Measurements from ENCODE around the gene PFAS. TPM values are rescaled to one million over a fixed set of nuclear protein-coding genes. Genes with fewer than 3 reads are reported as not detected.

PFAS gene
- total and polyA plus RNA-seq, 3 donors from 2014 or later = 17.6 to 40.5 (median 33.3) TPM

DNA sequence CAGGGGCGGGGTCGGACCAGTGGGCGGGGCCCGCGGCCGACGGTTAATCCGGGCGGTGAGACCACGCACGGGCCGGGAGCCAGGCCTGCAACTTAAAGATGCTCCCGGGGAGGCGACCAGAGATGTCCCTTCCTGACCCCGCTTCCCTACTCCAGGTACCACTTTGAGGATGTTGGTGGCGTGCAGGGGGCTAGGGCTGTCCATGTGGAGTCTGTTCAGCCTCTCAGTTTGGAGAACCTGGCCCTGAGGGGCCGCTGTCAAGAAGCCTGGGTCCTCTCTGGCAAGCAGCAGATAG is 40.0 kb downstream of the PFAS start:
- DNase-seq = no peak
- no peaks in the 10 kb centered on the region for H3K9me3 ChIP-seq
- 0 to 3% methylated on average over 1 to 14 of the region's 17 CpGs for WGBS, 2 donors
- peaks cover 7% of the 10 kb centered on the region for H3K4me1 ChIP-seq
- peak overlapping the region; percentile 90 to 93 for H3K27ac ChIP-seq
- no peak for TF ChIP-seq POLR2A (IDR thresholded peaks at IDR 0.05)
- intact Hi-C loops (cut with DNase I; ENCODE audit: low total_unique reads) = no loop called here
- H3K36me3 ChIP-seq (ENCODE audit: low read depth, missing control alignments) = no peaks in the 10 kb centered on the region
- no peaks in the 10 kb centered on the region for H3K27me3 ChIP-seq
- peak overlapping the region; percentile 81 to 95 for H3K4me3 ChIP-seq

DNA sequence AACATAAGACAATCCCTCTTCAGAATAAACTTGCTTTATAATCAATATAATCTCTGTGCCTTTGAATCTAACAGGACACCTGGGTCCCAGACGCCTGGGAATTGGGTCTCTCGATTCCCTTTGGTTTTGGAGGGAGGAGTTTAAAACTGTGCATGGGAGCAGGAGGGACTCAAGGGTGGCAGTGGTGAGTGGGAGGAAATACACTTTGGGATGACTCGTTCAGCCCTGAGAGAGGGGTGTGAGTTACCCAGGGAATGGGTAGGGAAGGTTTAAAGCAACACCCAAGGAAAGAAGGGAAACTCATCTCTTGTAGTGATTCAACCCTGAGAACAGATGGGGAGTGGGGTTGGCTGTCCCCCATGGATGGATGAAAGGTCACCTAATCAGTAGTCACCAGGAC is 41.0 kb downstream of the PFAS start:
- WGBS, 2 donors = 41 to 48% methylated on average over 3 of the region's 3 CpGs
- Histone ChIP-seq H3K4me3 (no peak overlapping the region), H3K27me3 (no peaks in the 10 kb centered on the region), H3K4me1 (peaks cover 7% of the 10 kb centered on the region), H3K36me3 (ENCODE audit: low read depth, missing control alignments) (no peaks in the 10 kb centered on the region), H3K9me3 (no peaks in the 10 kb centered on the region), H3K27ac (no peak overlapping the region)
- TF ChIP-seq, protein P1, sequence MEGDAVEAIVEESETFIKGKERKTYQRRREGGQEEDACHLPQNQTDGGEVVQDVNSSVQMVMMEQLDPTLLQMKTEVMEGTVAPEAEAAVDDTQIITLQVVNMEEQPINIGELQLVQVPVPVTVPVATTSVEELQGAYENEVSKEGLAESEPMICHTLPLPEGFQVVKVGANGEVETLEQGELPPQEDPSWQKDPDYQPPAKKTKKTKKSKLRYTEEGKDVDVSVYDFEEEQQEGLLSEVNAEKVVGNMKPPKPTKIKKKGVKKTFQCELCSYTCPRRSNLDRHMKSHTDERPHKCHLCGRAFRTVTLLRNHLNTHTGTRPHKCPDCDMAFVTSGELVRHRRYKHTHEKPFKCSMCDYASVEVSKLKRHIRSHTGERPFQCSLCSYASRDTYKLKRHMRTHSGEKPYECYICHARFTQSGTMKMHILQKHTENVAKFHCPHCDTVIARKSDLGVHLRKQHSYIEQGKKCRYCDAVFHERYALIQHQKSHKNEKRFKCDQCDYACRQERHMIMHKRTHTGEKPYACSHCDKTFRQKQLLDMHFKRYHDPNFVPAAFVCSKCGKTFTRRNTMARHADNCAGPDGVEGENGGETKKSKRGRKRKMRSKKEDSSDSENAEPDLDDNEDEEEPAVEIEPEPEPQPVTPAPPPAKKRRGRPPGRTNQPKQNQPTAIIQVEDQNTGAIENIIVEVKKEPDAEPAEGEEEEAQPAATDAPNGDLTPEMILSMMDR (IDR thresholded peaks at IDR 0.05) = no peak
- TF ChIP-seq POLR2A (IDR thresholded peaks at IDR 0.05) = no peak
- no peak for DNase-seq
- intact Hi-C loops (cut with DNase I; ENCODE audit: low total_unique reads) = no loop called here

DNA sequence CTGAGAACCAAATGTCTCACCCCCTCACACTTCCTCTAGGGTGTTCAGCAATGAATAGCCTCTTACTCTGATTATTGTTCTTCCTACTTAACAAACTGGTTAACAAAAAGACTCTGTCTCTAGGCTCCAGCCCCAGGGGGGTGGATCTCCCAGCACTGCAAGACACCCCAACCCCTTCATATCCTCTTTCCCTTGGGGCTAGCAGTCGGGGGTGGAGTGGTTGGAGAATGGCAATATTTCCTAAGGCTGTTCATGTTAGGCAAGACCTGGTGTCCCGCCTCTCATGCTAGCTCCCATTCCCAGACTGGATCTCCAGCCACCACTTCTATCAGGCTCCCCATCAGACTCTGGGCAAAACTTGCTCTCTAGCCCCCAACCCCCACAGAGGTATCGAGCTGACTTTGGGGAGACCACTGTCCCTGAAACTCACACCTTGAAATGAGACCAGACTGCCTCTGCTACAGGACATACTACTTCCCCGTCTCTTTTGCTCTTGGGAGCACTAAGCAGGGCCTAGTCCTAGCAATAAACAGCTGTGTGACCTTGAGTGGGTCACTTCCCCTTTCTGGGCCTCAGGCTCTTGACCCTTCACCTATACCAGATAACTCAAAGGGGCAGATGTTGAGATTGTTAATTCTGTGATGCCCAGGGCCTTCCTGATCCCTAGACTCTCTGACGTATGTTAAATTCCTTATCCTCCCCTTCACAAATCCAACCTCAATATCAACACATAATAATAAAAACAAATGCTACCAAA is 43.7 kb downstream of the PFAS start:
- DNase-seq = no peak
- TF ChIP-seq, protein P1 (IDR thresholded peaks at IDR 0.05) = no peak
- no peak for TF ChIP-seq POLR2A (IDR thresholded peaks at IDR 0.05)
- intact Hi-C loops (cut with DNase I; ENCODE audit: low total_unique reads) = no loop called here
- no peaks in the 10 kb centered on the region for H3K9me3 ChIP-seq
- H3K27ac ChIP-seq = no peak overlapping the region
- no peaks in the 10 kb centered on the region for H3K36me3 ChIP-seq (ENCODE audit: low read depth, missing control alignments)
- H3K4me3 ChIP-seq = no peak overlapping the region
- no peaks in the 10 kb centered on the region for H3K27me3 ChIP-seq
- WGBS, 2 donors = 76 to 85% methylated on average over 5 of the region's 5 CpGs
- H3K4me1 ChIP-seq = peaks cover 7% of the 10 kb centered on the region

DNA sequence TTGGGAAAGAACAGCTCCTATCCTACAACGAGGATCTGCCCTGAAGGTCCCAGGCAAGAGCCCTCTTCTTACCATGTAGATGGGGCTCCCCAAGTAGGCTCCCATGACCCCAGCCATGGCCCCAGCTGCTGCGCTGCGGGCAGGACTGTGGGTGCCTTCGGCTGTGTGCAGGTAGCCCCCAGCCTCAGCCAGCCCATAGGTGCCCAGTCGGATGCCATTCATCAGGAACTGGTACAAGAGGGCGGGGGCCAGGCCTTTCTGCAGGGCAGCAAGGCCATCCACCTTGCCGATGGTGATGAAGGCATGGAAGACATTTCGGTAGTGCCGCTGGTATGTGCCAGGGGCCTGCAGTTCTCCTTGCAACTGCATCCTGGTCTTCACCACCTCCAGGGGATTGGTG is 45.3 kb downstream of the PFAS start:
- TF ChIP-seq POLR2A (IDR thresholded peaks at IDR 0.05) = no peak
- TF ChIP-seq, protein P1 (IDR thresholded peaks at IDR 0.05) = no peak
- Histone ChIP-seq H3K9me3 (no peaks in the 10 kb centered on the region), H3K4me3 (no peak overlapping the region), H3K4me1 (peaks cover 4% of the 10 kb centered on the region), H3K36me3 (ENCODE audit: low read depth, missing control alignments) (no peaks in the 10 kb centered on the region), H3K27me3 (no peaks in the 10 kb centered on the region), H3K27ac (peak overlapping the region in 1 of 2 donors; percentile 93)
- WGBS, 2 donors = 65 to 75% methylated on average over 7 to 9 of the region's 9 CpGs
- intact Hi-C loops (cut with DNase I; ENCODE audit: low total_unique reads) = no loop called here
- DNase-seq = no peak

DNA sequence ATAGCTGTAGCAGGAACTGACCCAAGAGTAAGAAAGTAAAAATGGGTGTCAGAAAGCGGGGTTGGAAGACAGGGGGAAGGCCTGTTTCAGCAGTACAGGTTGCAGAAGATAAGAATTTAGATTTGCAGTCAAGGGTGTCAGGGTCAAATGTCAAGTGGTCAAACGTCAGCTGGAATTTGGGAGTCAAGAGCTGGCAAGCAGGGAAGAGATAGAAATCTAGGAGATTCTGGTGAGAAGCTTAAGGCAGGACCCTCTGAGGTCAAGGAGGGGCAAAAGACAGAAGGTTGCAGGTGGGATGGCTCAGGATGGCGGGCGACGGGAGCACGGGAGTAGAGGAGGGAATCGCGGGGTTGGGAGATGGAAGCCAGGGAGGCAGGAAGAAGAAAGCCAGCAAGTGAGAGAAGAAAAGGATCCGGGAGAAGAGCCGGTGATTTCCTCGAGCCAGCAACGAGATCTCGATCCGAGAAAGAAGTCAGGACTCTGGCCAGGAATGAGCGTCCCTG is 45.8 kb downstream of the PFAS start:
- Histone ChIP-seq H3K4me1 (no peaks in the 10 kb centered on the region), H3K27me3 (no peaks in the 10 kb centered on the region), H3K4me3 (peak overlapping the region; percentile 81 to 84), H3K9me3 (no peaks in the 10 kb centered on the region), H3K27ac (peak overlapping the region; percentile 81 to 93), H3K36me3 (ENCODE audit: low read depth, missing control alignments) (no peaks in the 10 kb centered on the region)
- DNase-seq = no peak
- TF ChIP-seq, protein P1 (IDR thresholded peaks at IDR 0.05) = no peak
- TF ChIP-seq POLR2A (IDR thresholded peaks at IDR 0.05) = no peak
- intact Hi-C loops (cut with DNase I; ENCODE audit: low total_unique reads) = no loop called here
- WGBS, 2 donors = 3 to 4% methylated on average over 15 of the region's 15 CpGs
